Activated CD4-positive, alpha-beta T cell treated with anti-CD3 and anti-CD28 coated beads for 48 hours (primary cell): Measurements from ENCODE around the gene SYNE1.

Experiments
- DNase-seq: peaks from one replicate; pipeline ENCODE4 v3.0.0-alpha.2; 2020

SYNE1 gene

DNA sequence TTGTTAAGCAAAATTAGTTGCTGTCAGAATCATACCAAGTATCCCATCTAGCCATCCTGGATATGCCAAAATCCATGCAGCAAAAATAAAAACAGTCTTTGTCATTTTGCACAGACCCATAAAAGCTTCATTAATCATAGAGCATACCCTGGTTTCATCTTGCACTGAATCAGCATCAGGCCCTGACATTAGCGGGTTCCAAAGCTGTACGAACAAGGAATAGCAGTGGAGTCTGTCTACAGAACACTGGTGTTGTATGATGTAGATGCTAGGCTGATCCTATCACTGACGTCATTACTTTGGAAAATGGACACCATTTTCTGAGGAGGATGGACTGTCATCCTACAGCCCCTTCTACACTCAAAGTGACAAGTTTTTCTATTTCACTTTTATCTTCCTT is 514.1 kb downstream of the SYNE1 start:
- no peak for DNase-seq

DNA sequence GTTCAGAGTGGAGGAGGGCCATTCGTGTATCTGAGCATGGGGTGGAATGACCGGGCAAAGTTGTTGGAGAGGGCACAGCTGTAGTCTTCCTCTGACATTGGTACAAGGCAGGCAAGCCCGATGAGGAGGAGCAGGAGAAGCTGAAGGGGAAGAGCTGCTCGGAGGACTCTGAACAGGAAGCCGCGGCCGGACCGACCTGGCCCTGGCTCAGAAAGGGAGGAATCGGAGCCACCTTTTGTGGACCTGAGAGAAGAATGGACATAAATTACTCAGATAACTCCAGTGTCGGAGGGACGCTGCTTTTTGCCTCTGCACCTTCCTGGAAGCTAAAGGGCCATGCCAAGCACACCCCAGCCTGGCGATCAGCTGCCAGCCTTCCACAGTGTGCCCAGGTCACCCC is 514.7 kb downstream of the SYNE1 start:
- DNase-seq, result no peak

DNA sequence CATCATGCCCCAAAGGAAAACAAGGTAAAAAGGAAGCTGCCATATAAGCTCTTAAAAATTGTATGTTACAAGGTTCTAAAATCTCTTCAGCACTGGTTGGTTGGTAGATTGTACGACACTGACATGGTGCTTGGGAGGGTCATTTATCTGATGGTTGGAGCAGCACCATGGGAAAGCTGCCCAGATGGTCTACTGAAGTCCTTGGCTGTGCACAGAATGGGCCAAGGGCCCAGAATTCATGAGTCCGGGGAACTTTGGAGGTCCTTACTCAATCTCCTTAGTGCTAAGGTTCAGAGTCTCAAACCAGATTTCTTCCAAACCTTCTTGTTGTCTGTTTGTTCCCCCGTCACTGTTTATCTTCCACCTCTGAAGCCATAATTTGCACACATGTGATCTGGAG is 515.3 kb downstream of the SYNE1 start:
- DNase-seq, result no peak

DNA sequence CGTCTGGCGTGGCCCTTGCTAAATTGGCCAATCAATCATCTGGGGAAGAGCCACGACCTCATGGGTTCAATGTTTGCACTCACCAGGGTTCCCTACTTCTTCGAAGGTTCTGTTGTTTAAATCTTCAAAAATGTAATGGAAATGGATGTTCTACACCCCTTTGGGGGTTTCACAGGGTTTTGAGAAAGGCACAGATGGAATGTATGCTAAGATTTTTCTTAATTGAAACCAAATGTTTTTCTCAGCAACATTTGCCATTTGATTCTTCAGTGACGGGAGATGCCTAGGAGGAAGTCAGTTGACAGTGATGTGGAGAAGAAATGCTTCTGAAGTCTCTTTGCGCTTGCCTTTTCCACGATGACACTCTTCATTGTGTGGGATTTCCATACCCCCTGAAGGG is 517.3 kb downstream of the SYNE1 start:
- no peak for DNase-seq

DNA sequence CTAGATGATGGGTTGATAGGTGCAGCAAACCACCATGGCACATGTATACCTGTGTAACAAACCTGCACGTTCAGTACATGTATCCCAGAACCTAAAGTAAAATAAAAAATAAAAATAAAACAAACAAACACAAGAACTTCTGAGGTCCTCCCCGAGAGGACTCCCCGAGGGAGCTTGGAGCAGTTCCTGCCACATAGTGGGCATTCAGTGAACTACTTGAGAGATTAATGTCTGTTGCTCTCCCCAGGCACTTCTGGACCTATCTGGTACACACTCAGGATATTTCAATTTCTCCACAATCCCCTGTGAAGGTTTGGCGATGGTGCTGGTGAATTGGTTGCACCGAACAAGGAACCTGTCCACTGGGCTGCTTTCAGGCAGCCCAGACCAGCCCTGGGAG is 518.5 kb downstream of the SYNE1 start:
- no peak for DNase-seq

DNA sequence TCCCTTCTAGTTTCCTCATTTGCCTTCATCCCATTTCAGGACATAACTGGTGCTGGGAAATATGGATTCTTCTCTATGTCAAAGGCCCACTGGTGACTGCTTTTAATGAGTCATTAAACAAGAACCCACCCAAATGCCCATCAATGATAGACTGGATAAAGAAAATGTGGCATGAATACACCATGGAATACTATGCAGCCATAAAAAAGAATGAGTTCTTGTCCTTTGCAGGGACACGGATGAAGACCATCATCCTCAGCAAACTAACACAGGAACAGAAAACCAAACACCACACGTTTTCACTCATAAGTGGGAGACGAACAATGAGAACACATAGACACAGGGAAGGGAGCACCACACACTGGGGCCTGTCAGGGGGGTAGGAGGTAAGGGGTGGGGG is 518.9 kb downstream of the SYNE1 start:
- no peak for DNase-seq

DNA sequence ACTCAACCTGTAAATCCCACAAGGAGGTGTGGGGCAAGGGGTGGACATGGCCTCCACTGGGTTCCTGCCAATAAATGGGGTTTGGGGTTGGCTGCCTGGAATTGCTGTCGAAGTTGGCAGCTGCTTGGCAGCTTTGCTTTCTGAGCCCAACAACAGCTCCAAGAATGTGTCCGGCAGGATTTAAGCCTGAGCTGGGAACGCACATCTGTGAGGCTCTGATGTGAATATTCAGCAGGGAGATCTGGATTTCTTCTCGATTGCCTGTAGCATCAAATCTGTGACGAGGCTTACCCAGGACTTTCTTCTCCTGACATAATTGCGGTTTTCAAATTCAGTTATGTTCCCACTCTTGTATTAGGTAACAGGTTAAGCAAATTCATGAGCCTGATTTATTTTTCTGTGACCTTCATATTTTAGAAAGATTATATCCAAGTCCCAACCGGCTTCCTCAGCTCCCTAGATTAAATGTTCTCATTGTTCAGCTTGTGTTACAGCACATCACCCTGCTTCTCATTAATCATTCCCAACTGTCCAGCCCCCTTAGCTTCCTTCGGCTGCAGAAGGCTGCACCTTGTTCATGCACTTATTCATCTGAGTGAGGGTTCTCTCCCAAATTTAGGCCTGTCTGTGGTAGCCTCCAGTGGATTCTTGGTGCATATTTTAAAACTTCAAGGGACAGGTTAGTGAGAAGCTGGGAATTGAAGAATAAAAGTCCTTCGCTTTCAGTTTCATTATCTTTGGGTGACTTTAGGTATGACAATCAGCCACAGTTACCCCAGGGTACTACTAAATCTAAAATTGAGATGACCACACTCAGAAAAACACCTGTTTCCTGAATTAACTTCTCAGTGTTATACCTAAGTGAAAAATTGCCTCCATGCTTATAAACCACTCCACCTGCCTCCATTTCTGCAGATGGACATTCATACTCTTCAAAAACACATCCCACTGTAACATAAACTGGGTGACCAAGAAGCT is 519.7 kb downstream of the SYNE1 start:
- DNase-seq, result no peak

DNA sequence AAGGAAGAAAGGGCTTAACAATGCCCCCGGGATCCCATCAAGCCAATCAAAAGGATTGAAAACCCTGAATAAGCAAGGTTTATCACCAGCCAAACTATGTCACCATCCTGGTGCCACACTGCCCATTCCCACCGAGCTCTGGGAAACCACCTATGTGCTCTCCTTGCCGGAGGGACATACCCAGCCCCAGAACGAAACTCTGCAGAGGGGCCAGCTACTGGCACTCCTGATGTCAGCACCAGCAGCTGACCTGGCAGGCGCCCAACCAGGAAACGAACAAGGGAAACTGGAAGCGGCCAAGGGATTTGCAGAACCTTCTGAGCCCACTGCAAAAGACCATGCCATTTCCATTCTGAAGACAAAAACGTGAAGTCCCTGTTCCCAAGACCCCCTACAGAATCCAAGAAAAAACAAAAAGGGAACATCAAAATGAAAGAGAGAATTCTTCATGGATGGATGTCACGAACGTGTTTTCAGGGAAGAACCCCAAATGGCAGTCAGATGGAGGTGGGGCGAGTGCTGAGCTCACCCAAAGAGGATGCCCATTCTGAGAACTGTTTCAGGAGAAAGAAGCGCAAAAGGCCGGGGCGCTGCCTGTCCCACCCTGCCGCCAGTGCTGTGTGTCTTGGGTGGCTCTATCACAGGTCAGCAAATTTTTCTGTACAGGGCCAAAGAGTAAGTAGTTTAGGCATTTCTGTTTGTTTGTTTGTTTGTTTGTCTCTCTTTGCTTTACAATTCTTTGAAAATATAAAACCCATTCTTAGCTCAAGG is 524.5 kb downstream of the SYNE1 start:
- no peak for DNase-seq

DNA sequence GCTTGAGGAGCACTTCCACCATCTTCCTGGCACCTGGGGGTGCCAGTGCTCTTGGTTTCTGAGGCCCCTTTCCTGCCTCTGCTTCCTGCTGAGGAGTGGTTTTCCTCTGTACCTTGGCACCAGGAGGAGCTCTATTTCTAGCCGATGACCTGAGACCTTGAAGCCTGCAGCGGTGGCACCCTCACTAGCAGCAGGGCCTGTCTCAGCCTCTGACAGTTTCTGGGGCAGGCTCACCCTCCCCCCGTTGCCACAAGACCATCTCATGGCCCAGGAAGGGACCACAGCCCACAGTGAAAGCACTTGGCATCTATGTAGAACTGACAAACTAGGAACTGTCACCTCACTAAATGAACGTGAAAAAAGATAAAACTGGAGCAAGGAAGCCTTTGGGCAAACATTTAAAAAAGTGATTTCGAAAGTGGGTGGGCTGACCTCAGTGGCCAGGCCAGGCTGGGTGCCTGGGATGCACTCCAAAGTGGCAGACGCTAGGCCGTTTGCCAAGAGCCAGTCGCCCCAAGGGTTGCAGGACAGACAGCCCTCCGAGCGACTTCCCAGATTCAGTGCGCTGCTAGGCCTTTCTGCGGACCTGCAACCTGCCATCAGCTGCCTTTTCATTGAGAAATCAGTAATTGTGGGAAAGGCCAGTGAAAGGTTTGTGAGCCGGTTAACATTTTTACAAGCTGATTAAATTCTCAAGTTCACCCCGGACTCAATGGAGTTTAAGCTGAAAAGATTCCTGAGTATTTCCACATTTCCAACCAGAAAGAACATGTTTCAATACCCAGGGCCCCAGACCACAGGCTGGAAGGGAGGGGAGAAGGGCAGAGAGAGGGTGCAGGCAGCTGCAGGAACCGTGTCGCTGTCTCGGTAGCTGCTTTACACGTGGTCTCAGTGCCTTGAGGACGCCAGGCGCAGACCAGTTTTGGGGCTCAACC is 526.0 kb downstream of the SYNE1 start:
- no peak for DNase-seq

DNA sequence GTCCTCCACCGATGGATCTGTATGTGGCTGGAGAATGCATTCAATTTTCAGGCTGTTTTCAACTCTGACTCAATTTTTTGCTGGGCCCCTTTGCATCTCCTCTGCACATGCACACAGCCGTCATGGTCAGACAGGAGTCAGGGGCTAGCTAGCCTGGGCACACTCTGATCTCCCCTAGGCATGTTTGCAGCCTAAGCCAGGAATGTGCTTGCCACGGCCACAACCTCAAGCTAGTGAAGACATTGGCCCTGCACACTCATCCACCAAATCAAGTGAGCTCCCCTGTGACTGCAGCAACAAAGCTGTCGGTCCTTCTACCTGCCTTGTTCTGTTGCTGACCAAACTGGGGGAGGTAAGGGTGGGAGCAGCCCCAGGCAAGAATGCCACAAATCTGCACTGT is 529.2 kb downstream of the SYNE1 start:
- no peak for DNase-seq

DNA sequence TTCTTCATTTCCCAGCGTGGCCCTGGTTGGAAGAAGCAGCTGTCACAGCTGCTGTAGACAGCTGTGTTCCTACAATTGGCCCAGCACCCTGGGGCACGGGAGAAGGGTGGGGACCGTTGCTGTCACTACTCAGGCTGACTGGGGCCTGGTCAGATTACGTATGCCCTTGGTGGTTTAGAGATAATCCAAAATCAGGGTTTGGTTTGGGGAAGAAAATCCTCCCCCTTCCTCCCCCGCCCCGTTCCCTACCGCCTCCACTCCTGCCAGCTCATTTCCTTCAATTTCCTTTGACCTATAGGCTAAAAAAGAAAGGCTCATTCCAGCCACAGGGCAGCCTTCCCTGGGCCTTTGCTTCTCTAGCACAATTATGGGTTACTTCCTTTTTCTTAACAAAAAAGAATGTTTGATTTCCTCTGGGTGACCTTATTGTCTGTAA is 537.0 kb downstream of the SYNE1 start:
- no peak for DNase-seq

DNA sequence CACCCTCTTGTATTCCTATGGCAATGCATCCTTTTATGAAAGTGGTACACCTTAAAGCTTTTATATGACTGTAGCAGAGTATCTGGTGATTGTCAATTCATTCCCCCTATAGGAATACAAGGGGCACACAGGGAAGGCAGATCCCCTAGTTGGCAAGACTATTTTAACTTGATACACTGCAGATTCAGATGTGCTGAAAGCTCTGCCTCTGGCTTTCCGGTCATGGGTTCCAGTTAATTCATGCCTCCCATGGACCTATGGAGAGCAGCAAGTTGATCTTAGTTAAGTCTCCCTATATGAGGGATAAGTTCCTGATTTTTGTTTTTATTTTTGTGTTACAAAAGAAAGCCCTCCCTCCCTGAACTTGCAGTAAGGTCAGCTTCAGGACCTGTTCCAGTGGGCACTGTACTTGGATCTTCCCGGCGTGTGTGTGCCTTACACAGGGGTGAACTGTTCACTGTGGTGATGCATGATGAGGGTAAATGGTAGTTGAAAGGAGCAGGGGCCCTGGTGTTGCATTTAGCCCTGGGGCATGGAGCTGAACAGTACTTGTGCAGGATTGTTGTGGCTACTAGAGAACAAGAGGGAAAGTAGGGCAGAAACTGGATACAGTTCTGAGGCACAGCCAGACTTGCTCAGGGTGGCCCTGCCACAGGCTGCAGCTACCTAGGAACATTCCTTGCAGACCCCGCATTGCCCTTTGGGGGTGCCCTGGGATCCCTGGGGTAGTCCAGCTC is 537.5 kb downstream of the SYNE1 start:
- DNase-seq, result no peak

DNA sequence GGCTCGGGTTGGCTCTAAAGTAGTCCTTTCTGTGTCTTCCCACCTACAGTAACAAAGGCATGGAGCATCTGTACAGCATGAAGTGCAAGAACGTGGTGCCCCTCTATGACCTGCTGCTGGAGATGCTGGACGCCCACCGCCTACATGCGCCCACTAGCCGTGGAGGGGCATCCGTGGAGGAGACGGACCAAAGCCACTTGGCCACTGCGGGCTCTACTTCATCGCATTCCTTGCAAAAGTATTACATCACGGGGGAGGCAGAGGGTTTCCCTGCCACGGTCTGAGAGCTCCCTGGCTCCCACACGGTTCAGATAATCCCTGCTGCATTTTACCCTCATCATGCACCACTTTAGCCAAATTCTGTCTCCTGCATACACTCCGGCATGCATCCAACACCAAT is 538.5 kb downstream of the SYNE1 start:
- DNase-seq, result no peak

DNA sequence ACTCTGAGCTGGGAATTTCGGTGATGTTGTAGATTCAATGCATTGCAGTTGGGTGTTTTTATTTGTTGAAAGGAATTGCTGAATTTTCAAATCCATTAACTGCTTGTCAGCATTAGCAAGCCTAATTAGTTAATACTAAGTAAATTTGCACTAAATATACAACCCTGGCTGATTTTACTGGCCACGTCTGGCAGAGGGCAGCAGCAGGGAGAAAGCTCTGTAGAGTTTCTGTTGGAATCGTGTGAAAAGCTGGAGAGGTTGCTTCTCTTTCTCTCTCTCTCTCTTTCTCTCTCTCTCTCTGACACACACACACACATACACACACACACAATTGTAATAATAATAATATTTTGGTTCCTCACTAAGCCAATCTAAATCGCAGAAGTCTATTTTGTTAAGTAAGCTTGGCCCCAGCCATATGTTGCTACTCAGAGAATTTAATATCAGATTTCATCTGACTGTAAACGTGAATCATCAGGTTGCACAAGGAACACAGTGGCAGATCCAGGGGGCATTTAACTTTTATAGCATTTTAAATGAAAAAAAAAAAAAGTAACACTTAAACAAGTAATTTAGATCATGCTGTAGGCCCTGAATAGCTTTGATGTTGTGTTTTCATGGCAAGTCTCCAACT is 540.2 kb downstream of the SYNE1 start:
- no peak for DNase-seq

DNA sequence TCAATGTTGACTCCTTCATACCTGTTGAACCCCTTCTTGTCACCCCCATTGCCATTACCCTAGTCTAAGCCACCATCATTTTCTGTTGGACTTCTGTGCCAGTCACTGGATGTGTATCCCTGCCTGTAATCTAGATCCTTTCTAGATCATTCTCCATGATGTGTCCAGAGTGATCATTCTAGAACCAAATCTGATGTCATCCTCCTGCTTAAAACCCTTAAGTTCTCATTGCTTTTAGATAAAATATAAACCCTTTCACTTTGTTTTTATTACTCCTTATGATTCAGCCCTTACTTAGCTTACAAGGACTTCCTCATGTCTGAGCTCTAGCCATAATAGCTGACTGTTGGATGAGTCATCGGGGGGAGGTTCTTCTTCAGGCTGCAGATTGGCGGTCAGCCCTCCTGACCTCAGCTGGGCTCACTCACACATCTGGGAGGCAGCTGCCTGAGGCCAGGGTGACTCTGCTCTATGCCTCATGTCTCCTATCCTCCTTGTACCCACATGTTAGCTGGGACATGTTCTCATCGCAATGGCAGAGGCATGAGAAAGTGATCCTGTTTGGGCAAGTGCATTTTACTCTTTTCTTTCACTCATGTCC is 542.1 kb downstream of the SYNE1 start:
- DNase-seq, result peak; percentile 48

DNA sequence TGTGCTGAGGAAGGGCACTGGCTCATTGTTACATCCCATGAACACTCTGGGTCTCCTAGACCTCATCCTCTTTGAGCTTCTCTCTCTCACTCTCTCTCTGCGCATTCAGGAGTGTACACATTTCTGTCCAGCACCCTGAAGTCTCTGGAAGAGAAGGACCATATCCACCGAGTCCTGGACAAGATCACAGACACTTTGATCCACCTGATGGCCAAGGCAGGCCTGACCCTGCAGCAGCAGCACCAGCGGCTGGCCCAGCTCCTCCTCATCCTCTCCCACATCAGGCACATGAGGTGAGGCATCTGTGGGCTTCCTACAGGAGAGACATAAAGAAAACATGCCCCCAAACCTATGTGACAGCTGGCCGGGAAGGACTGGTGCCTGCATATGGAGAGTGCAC is 542.9 kb downstream of the SYNE1 start:
- no peak for DNase-seq

DNA sequence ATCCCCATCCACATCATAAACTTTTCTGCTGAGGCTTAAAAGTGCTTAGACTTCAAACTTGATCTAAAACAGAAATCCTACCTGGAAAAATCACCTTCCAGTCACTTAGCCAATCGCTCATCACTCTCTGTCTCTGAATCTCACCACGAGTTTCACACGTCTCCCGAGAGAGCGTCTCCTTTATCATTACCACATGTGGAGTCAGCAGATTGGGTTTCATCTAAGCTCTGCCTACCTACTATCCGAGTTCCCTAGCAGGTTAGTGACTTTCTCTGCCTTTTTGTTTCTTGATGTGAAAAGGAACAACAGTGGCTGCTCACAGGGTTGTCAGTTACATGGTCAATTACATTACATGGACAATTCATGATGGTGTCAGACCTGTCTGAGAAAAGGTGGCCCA is 543.5 kb downstream of the SYNE1 start:
- DNase-seq, result no peak

DNA sequence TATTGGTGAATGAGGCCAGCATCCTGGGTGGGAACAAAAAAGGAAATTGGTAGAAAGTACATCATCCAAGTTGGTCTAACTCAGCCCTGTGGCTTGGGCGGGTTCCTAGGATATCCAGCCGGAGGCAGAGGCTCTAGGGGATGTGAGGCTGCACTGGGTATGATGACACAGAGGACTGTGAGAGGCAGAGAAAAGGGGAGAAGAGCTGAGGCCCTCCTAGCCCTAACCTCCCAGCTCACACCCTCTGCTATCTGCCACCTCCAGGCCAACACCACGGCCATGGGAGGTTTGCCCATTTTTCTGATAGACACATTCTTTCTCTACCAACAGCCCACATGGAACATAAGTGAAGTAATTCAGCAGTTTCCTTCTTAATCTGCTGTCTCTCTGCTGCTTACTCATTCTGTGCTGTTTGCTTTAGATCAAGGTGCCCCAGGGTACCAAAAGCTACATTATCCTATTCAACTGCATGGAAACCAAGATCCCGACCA is 545.3 kb downstream of the SYNE1 start:
- DNase-seq, result no peak

DNA sequence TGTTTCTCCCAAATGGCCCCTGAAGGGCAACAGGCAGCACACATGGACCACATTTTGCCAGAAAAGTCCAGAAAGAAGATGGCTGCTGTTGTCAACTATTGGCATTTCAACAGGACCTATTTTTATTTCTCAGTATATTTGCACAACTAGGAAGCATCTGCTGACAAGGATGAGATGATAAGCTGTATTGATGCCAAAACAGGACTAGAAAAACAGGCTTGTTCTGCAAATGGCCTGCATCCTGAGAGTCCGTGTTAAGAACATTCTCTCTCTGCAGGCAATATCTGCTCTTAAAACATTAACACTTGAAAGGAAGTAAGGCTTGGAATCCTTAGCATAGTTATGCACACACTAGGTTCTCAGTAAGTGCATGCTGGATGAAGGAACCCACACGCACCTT is 546.0 kb downstream of the SYNE1 start:
- no peak for DNase-seq

DNA sequence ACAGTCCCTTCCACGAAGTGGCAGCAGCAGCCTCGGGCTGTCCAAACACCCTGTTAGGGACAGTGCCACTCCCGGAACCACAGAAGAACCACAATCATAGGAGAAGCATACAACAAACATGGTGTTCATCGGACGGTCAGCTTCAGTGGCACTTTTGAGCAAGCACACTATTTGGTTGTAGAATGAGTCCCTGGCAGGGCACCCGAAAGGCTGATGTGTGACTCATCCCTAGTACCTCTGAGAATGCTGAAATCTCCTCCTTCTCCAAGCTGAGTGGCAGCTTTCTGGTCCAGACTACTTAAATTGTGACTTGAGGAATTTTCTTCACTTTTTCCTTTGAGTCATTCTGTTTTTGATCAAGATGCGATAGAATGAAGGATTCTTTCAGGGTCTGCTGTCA is 547.2 kb downstream of the SYNE1 start:
- DNase-seq, result no peak

DNA sequence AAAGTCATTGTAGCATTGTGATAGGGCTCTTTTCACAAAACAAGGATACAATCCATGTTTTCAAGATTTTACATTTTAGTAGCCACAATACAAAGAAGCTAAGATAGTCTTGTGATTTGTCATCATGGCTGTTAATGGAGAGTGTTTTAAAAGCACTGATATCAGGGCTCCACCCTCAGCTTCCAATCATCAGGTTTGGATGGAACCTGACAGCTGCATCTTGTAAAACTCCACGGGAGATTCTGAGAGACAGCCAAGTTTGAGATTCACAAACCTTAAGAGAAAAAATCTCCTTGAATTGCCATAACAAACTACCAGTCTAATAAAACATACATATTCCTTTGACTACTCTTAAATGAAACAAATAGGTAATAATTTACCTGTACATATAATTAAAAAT is 549.5 kb downstream of the SYNE1 start:
- DNase-seq, result no peak
